Activated T-helper 1 cell treated with anti-CD3 and anti-CD28 coated beads, Interleukin-12 subunit alpha, Interleukin-12 subunit beta, Interleukin-2, Interleukin-4 antibody, amounts not matched to agents 30 ng/mL and 10 ng/mL and 1 ng/mL, durations not matched to agents 14 hours and 24 hours and 36 hours (primary cell): ENCODE results near the gene TBC1D17. TPM values are rescaled to one million over a fixed set of nuclear protein-coding genes. Genes with fewer than 3 reads are reported as not detected.
A peak's percentile ranks its signal among the peaks of the same experiment; 100 is the strongest.

ENCODE experiments used
- DNase-seq: peaks from one replicate; pipeline ENCODE4 v3.0.0; 2021; ENCODE audit warnings: low spot score
- H3K27ac Mint-ChIP-seq: one replicate; pipeline ENCODE4 v1.8.0; 2021; ENCODE audit warnings: mild to moderate bottlenecking, mixed read lengths
- H3K27me3 Mint-ChIP-seq: one replicate; pipeline ENCODE4 v1.8.0; 2022; ENCODE audit warnings: mild to moderate bottlenecking, moderate library complexity, mixed read lengths; ENCODE audit not compliant: insufficient read depth
- H3K36me3 Mint-ChIP-seq: one replicate; pipeline ENCODE4 v1.8.0; 2021; ENCODE audit warnings: low read depth, mixed read lengths
- H3K4me1 Mint-ChIP-seq: one replicate; pipeline ENCODE4 v1.8.0; 2021; ENCODE audit warnings: low read depth, mixed read lengths
- H3K4me3 Mint-ChIP-seq: one replicate; pipeline ENCODE4 v1.8.0; 2021; ENCODE audit warnings: mild to moderate bottlenecking, moderate library complexity, mixed read lengths
- H3K9me3 Mint-ChIP-seq: one replicate; pipeline ENCODE4 v1.8.0; 2021; ENCODE audit warnings: mixed read lengths
- intact Hi-C: fragments of 100-400 bp; cut with micrococcal nuclease; formaldehyde crosslinking; loops from one replicate; pipeline ENCODE4 v1.15.1; 2024
- total RNA-seq: library from RNA; stranded (reverse); gene quantifications from 2 replicates; pipeline ENCODE4 v1.2.3, GENCODE V29; 2022

Gene TBC1D17
- total RNA-seq, 1 donor from 2014 or later = 41.8 TPM

GRCh38 chr19:49887665-49888509 lies 10.4 kb downstream of the TBC1D17 start:
- H3K4me1 Mint-ChIP-seq = peaks cover 7% of the 10 kb centered on the region
- DNase-seq = no peak
- H3K9me3 Mint-ChIP-seq = no peaks in the 10 kb centered on the region
- H3K36me3 Mint-ChIP-seq = peaks cover 37% of the 10 kb centered on the region
- no peak overlapping the region for H3K27ac Mint-ChIP-seq
- H3K27me3 Mint-ChIP-seq = peaks cover 1% of the 10 kb centered on the region
- intact Hi-C loops = no loop called here
- no peak overlapping the region for H3K4me3 Mint-ChIP-seq

DNA sequence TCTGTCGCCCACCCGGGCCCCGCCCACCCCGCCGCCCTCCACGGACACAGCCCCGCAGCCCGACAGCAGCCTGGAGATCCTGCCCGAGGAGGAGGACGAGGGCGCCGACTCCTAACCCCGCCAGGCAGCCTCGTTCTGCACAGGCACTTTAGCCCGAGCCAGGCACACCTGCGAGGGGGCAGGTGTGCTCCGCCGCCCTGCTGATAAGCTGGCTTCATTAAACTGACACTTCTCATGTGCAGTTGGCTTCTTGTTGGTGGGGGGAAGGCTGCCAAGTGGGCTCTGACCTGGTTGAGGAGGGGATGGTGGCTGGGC lies 11.0 kb downstream of the TBC1D17 start:
- peaks cover 1% of the 10 kb centered on the region for H3K27me3 Mint-ChIP-seq
- H3K27ac Mint-ChIP-seq = no peak overlapping the region
- H3K9me3 Mint-ChIP-seq = no peaks in the 10 kb centered on the region
- DNase-seq = no peak
- peaks cover 37% of the 10 kb centered on the region for H3K36me3 Mint-ChIP-seq
- H3K4me1 Mint-ChIP-seq = peaks cover 13% of the 10 kb centered on the region
- no peak overlapping the region for H3K4me3 Mint-ChIP-seq
- intact Hi-C loops = no loop called here

DNA sequence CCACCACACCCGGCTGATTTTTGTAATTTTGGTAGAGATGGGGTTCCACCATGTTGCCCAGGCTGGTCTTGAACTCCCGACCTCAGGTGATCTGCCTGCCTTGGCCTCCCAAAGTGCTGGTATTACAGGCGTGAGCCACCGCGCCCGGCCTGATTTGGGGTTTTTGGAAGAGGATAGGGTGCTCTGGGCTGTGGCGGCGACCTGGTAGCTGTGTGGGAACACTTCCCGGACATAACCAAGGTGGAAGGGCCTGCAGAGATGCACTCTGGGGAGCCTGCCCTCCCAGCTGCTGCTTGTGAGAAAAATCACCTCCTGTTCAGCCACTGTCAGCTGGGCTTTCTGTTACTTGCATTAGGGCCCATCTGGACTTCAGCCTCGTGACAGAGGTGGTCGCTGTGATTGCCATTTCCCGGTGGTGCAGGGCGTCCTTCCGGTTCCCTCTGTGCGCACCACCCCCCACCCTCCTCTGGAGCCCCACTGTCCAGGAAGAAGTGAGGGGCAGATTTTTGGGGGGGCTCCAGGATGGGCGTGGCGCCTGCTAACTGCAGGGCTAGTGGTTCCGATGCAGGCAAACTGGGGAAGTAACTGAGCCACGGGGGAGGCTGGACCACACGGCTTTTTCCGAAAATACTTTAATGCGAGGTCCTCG lies 11.7 kb downstream of the TBC1D17 start:
- Mint-ChIP-seq H3K36me3 (peaks cover 35% of the 10 kb centered on the region), H3K27me3 (peaks cover 1% of the 10 kb centered on the region), H3K4me3 (peak overlapping the region; percentile 37), H3K4me1 (peaks cover 13% of the 10 kb centered on the region), H3K27ac (no peak overlapping the region), H3K9me3 (no peaks in the 10 kb centered on the region)
- intact Hi-C loops = no loop called here
- DNase-seq = no peak

DNA sequence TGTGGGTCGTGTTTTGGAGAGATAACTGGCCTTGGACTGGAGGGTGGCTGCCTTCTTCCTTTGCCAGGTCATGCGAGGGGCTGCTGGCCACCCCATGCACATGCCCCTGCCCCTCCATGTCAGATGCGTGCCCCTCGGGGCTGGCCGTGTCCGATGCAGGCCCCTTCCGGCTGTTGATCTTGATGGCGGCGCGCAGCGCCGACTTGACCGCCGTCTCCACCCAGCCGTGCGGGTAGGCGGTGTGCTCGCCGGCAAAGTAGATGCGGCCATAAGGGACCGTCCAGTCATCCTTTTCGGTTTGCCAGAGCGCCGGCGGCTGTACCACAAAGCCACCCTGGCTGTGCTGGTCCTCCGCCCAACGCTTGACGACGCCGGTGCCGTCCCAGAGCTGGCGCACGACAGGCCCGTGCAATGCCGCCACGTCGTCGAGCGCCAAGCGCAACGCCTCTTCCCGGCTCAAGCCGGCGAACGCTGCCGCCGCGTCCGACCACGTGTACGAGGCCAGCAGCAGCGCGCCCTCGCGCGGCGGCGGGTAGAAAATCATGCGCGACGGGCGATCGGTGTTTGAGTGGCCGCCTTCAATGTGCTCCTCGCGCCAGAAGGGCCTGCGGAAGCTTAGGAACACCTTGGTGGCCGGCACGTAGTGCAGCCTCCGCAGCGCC lies 12.3 kb downstream of the TBC1D17 start:
- Mint-ChIP-seq H3K9me3 (no peaks in the 10 kb centered on the region), H3K27ac (peak overlapping the region; percentile 77), H3K4me1 (peaks cover 13% of the 10 kb centered on the region), H3K36me3 (peaks cover 33% of the 10 kb centered on the region), H3K4me3 (peak overlapping the region; percentile 80), H3K27me3 (peaks cover 1% of the 10 kb centered on the region)
- intact Hi-C loops = loop anchor here (1.0 kb wide), 4 partner anchors 13 to 39 kb away; partner anchors contain the start of genes AKT1S1, ATF5, NUP62 and TBC1D17
- DNase-seq = peak; percentile 74

- H3K27me3 Mint-ChIP-seq = peaks cover 1% of the 10 kb centered on the region
Measured at GRCh38 chr19:49890349-49891311, 13.1 kb downstream of the TBC1D17 start.

DNA sequence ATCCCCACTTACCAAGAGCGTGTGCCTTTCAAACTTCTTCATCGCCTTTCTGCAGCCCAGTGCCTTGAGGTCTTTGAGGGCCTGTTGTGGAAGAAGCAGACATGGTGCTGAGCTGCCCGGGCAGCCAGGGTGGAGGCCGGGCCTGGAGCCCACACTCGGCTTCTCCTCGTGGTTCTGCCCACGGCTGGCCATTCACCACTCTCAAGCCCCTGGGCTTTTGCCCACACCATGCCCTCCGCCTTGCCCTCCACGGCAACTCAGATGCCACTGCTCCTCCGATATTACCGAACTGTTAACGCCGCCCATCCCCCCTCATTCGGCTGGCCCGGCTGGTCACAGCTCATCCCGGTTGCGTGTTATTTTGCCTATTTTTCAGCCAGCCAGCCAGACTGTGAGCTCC lies 13.9 kb downstream of the TBC1D17 start:
- H3K4me3 Mint-ChIP-seq = no peak overlapping the region
- intact Hi-C loops = no loop called here
- H3K9me3 Mint-ChIP-seq = no peaks in the 10 kb centered on the region
- DNase-seq = no peak
- no peak overlapping the region for H3K27ac Mint-ChIP-seq
- H3K4me1 Mint-ChIP-seq = peaks cover 18% of the 10 kb centered on the region
- H3K36me3 Mint-ChIP-seq = peaks cover 26% of the 10 kb centered on the region
- peaks cover 1% of the 10 kb centered on the region for H3K27me3 Mint-ChIP-seq

More at GRCh38 chr19:49890349-49891311, 13.1 kb downstream of the TBC1D17 start:
- Mint-ChIP-seq H3K27ac (peak overlapping the region; percentile 77), H3K9me3 (no peaks in the 10 kb centered on the region), H3K4me3 (peak overlapping the region; percentile 80), H3K4me1 (peaks cover 13% of the 10 kb centered on the region), H3K36me3 (peaks cover 29% of the 10 kb centered on the region)
- DNase-seq = peak; percentile 36
- intact Hi-C loops = loop anchor here (1.0 kb wide), 4 partner anchors 13 to 39 kb away; partner anchors contain the start of genes AKT1S1, ATF5, NUP62 and TBC1D17

DNA sequence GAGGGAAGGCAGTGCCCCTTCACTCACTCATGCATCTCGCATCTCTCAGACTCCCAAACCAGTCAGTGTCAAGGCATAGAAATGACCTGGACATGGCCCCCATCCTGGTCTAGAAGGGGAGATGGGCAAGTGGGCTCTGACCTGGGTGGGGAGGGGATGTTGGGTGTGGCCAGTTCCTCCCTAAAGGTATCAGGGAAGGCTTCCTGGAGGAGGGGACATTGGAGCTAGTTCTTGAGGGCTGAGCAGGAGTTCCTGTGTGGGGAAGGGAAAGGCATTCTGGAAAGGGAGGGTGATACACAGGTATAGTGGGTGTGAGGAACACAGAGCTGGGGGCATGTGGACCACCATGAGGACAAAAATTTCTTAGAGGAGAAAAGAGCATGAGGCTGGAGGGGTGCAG lies 15.2 kb downstream of the TBC1D17 start:
- H3K27ac Mint-ChIP-seq = peak overlapping the region; percentile 18
- intact Hi-C loops = no loop called here
- H3K4me3 Mint-ChIP-seq = no peak overlapping the region
- H3K4me1 Mint-ChIP-seq = peaks cover 31% of the 10 kb centered on the region
- peaks cover 26% of the 10 kb centered on the region for H3K36me3 Mint-ChIP-seq
- peaks cover 1% of the 10 kb centered on the region for H3K27me3 Mint-ChIP-seq
- H3K9me3 Mint-ChIP-seq = no peaks in the 10 kb centered on the region
- DNase-seq = no peak

GRCh38 chr19:49894011-49894664 lies 16.6 kb downstream of the TBC1D17 start:
- peak overlapping the region; percentile 5 for H3K4me3 Mint-ChIP-seq
- peaks cover 34% of the 10 kb centered on the region for H3K4me1 Mint-ChIP-seq
- no peaks in the 10 kb centered on the region for H3K9me3 Mint-ChIP-seq
- peak overlapping the region; percentile 63 for H3K27ac Mint-ChIP-seq
- intact Hi-C loops = no loop called here
- H3K27me3 Mint-ChIP-seq = peaks cover 1% of the 10 kb centered on the region
- peaks cover 22% of the 10 kb centered on the region for H3K36me3 Mint-ChIP-seq
- no peak for DNase-seq

- DNase-seq = no peak
- Mint-ChIP-seq H3K4me3 (peak overlapping the region; percentile 83), H3K27ac (peak overlapping the region; percentile 99), H3K4me1 (peaks cover 34% of the 10 kb centered on the region), H3K9me3 (no peaks in the 10 kb centered on the region), H3K36me3 (peaks cover 17% of the 10 kb centered on the region), H3K27me3 (peaks cover 1% of the 10 kb centered on the region)
- intact Hi-C loops = no loop called here
Measured at GRCh38 chr19:49894879-49895565, 17.5 kb downstream of the TBC1D17 start.

- Mint-ChIP-seq H3K27me3 (peaks cover 1% of the 10 kb centered on the region), H3K4me1 (peaks cover 39% of the 10 kb centered on the region), H3K27ac (peak overlapping the region; percentile 99), H3K9me3 (no peaks in the 10 kb centered on the region), H3K4me3 (peak overlapping the region; percentile 83), H3K36me3 (peaks cover 17% of the 10 kb centered on the region)
- no peak for DNase-seq
- intact Hi-C loops = loop anchor here (2.0 kb wide), 1 partner anchor 45 kb away; the partner anchor contains the start of gene PTOV1
Measured at GRCh38 chr19:49895566-49896297, 18.2 kb downstream of the TBC1D17 start.
